Upper lobe of right lung (tissue), 1 donor: ENCODE results near the gene PLEKHH1. TPM values are rescaled to one million over a fixed set of nuclear protein-coding genes. Genes with fewer than 3 reads are reported as not detected.
A peak's percentile ranks its signal among the peaks of the same experiment; 100 is the strongest.

Experiments used
- ATAC-seq: fragments of 200-7000 bp; cut with Tn5 transposase; one replicate; pipeline ENCODE4 v1.9.1; 2020; ENCODE audit warnings: mild to moderate bottlenecking, moderate library complexity
- DNase-seq: peaks from one replicate; pipeline ENCODE4 v3.0.0-alpha.2; 2020
- H3K27ac ChIP-seq: fragments of 200-600 bp; one replicate; pipeline ENCODE4 v1.8.0; 2022
- H3K27me3 ChIP-seq: fragments of 200-600 bp; one replicate; pipeline ENCODE4 v1.8.0; 2022; ENCODE audit warnings: mild to moderate bottlenecking
- H3K36me3 ChIP-seq: fragments of 200-600 bp; one replicate; pipeline ENCODE4 v1.8.0; 2022
- H3K4me1 ChIP-seq: fragments of 200-600 bp; one replicate; pipeline ENCODE4 v1.8.0; 2022
- H3K4me3 ChIP-seq: fragments of 200-600 bp; one replicate; pipeline ENCODE4 v1.8.0; 2022; ENCODE audit warnings: mild to moderate bottlenecking
- H3K9me3 ChIP-seq: fragments of 200-600 bp; one replicate; pipeline ENCODE4 v1.8.0; 2022
- intact Hi-C: fragments of 100-400 bp; cut with DNase I; formaldehyde crosslinking; loops from one replicate; pipeline ENCODE4 v1.11.0; 2022
- total RNA-seq: library from RNA; stranded (reverse); fragmentation: NEBNext Ultra II Directional; extraction: Animal tissue kit (Norgen Biotek cat#: 25700); gene quantifications from one replicate; pipeline ENCODE4 v1.2.1, GENCODE V29; 2021
- TF ChIP-seq, protein P1 (sequence below): fragments of 200-600 bp; IDR thresholded peaks from one replicate; pipeline ENCODE4 v1.8.0; 2022; ENCODE audit warnings: antibody characterized with exemption
- donor health status: DM: no; HTN: yes; CAD: no; lungs with severe emphysema.

The PLEKHH1 gene
- total RNA-seq, 1 donor from 2014 or later = 2.3 TPM

DNA sequence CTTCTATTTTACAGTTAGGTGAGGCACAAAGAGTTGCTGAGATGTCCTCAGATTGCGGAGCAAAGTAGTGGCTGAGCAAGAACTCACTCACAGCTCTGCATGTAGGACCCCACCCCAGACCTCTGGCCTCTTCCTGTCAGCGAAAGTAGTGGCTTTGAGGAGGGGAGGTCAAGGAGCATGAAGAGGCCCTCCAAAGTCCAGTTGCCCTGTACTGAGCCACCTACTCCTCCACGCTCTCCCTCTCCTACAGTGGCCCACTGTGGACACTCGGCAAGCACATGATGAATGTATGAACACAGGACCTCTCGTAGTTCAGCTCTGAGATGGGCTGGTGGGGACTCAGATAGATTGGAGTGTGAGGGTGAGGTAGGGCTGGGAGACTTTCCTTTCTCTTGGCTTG is 5.3 kb upstream of the PLEKHH1 start:
- H3K4me1 ChIP-seq = peaks cover 8% of the 10 kb centered on the region
- intact Hi-C loops = no loop called here
- ATAC-seq = no peak

GRCh38 chr14:67528276-67528675 is 4.8 kb upstream of the PLEKHH1 start:
- Histone ChIP-seq H3K9me3 (no peaks in the 10 kb centered on the region), H3K4me1 (peaks cover 8% of the 10 kb centered on the region), H3K27ac (no peak overlapping the region), H3K27me3 (peaks cover 13% of the 10 kb centered on the region), H3K4me3 (no peak overlapping the region), H3K36me3 (no peaks in the 10 kb centered on the region)
- TF ChIP-seq, protein P1, sequence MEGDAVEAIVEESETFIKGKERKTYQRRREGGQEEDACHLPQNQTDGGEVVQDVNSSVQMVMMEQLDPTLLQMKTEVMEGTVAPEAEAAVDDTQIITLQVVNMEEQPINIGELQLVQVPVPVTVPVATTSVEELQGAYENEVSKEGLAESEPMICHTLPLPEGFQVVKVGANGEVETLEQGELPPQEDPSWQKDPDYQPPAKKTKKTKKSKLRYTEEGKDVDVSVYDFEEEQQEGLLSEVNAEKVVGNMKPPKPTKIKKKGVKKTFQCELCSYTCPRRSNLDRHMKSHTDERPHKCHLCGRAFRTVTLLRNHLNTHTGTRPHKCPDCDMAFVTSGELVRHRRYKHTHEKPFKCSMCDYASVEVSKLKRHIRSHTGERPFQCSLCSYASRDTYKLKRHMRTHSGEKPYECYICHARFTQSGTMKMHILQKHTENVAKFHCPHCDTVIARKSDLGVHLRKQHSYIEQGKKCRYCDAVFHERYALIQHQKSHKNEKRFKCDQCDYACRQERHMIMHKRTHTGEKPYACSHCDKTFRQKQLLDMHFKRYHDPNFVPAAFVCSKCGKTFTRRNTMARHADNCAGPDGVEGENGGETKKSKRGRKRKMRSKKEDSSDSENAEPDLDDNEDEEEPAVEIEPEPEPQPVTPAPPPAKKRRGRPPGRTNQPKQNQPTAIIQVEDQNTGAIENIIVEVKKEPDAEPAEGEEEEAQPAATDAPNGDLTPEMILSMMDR = no peak
- DNase-seq (no peak), ATAC-seq (no peak)
- intact Hi-C loops = no loop called here

More for the DNA sequence above, 5.3 kb upstream of the PLEKHH1 start:
- no peak for DNase-seq
- Histone ChIP-seq H3K4me3 (no peak overlapping the region), H3K36me3 (no peaks in the 10 kb centered on the region), H3K9me3 (no peaks in the 10 kb centered on the region), H3K27ac (no peak overlapping the region), H3K27me3 (peaks cover 18% of the 10 kb centered on the region)
- TF ChIP-seq, protein P1 = no peak

GRCh38 chr14:67529947-67530935 is 2.8 kb upstream of the PLEKHH1 start:
- H3K4me1 ChIP-seq = peaks cover 4% of the 10 kb centered on the region
- TF ChIP-seq, protein P1 = no peak
- no peaks in the 10 kb centered on the region for H3K36me3 ChIP-seq
- no peak for DNase-seq
- ATAC-seq = peak; percentile 57
- H3K27me3 ChIP-seq = peaks cover 5% of the 10 kb centered on the region
- no peak overlapping the region for H3K4me3 ChIP-seq
- no peak overlapping the region for H3K27ac ChIP-seq
- no peaks in the 10 kb centered on the region for H3K9me3 ChIP-seq
- intact Hi-C loops = no loop called here

DNA sequence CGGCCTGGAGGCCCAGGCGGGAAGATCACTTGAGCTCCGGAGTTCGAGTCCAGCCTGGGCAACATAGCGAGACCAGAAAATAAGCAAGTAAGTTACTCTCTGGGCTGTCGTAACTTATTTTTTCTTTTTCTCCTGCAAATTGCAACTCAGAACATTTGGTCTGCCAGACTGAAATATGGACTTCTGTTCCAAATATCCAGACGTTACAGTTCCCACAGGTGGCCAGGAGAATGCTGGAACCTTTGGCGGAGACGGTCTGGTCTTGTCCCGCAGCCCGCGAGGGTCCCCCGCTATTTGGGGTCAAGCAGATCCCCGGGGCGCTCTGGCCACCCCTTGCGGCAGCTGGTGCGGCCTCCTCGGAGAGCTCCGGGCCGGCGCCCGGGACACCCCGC is 488 bp upstream of the PLEKHH1 start:
- H3K4me3 ChIP-seq = peak overlapping the region; percentile 65
- no peak for DNase-seq
- H3K9me3 ChIP-seq = no peaks in the 10 kb centered on the region
- peaks cover 5% of the 10 kb centered on the region for H3K27me3 ChIP-seq
- peak overlapping the region; percentile 17 for H3K27ac ChIP-seq
- ATAC-seq = no peak
- no peaks in the 10 kb centered on the region for H3K36me3 ChIP-seq
- peaks cover 4% of the 10 kb centered on the region for H3K4me1 ChIP-seq
- intact Hi-C loops = no loop called here
- TF ChIP-seq, protein P1 = no peak

- ATAC-seq = no peak
- DNase-seq = no peak
- no peaks in the 10 kb centered on the region for H3K9me3 ChIP-seq
- no peaks in the 10 kb centered on the region for H3K36me3 ChIP-seq
- peaks cover 5% of the 10 kb centered on the region for H3K27me3 ChIP-seq
- H3K27ac ChIP-seq = no peak overlapping the region
- intact Hi-C loops = no loop called here
- peak overlapping the region; percentile 65 for H3K4me3 ChIP-seq
- TF ChIP-seq, protein P1 = no peak
- peaks cover 4% of the 10 kb centered on the region for H3K4me1 ChIP-seq
Measured at GRCh38 chr14:67533754-67534085, 630 bp downstream of the PLEKHH1 start.
